A549 (cell line): ENCODE data around the gene RTEL1. TPM values are rescaled to one million over a fixed set of nuclear protein-coding genes. Genes with fewer than 3 reads are reported as not detected.

Experiments
- ATAC-seq, 2 experiments: fragments of 200-7000 bp in 1 of 2; fragments of >200 bp in 1 of 2; cut with Nextera tagmentation in 1 of 2; cut with Tn5 transposase in 1 of 2; 3 replicates each; pipeline versions ENCODE4 v1.8.0 to v1.9.1; 2018 to 2020; ENCODE audit warnings: mild to moderate bottlenecking in 1 of 2, moderate library complexity in 1 of 2
- CTCF ChIA-PET: fragments of 300-600 bp; sonication (Branson Sonifier 250); formaldehyde crosslinking; extraction: SDS; loops from one replicate; lab custom pipeline; 2021; ENCODE audit warnings: antibody characterized with exemption, inconsistent platforms; lab: Yijun Ruan, JAX
- POLR2A ChIA-PET: fragments of 350-600 bp; formaldehyde crosslinking; extraction: SDS; loops from one replicate; lab custom pipeline; 2021; ENCODE audit warnings: antibody characterized with exemption, inconsistent platforms; lab: Yijun Ruan, JAX
- DNase-seq, 2 experiments: peaks; one replicate each; pipeline versions ENCODE4 v3.0.0 to v3.0.0-alpha.2; 2011 to 2016; ENCODE audit warnings: low read depth in 1 of 2, low spot score in 1 of 2
- FAIRE-seq: peaks from 2 replicates; lab custom pipeline; 2011; peaks lifted over from hg19 to GRCh38; lab: Jason Lieb, UNC
- H3K27ac ChIP-seq, 2 experiments: fragments of >200 bp; sonication (Bioruptor Twin); formaldehyde crosslinking; 3 replicates each; pipeline ENCODE4 v1.5.1; 2016 to 2017
- H3K4me1 ChIP-seq: fragments of >200 bp; sonication (Bioruptor Twin); formaldehyde crosslinking; 3 replicates; pipeline ENCODE4 v1.6.1; 2016
- H3K4me2 ChIP-seq: fragments of >200 bp; sonication (Bioruptor Twin); formaldehyde crosslinking; 3 replicates; pipeline ENCODE4 v1.6.1; 2016
- H3K4me3 ChIP-seq: fragments of >200 bp; sonication (Bioruptor Twin); formaldehyde crosslinking; 3 replicates; pipeline ENCODE4 v1.5.1; 2016
- H3K9me3 ChIP-seq: fragments of >200 bp; sonication (Bioruptor Twin); formaldehyde crosslinking; 3 replicates; pipeline ENCODE4 v1.6.1; 2016
- BHLHE40 ChIP-seq: IDR thresholded peaks from 2 replicates; pipeline ENCODE4 v1.6.1; 2012; ENCODE audit warnings: low read depth, low read length, inconsistent platforms
- EHMT2 ChIP-seq: fragments of 200-600 bp; sonication (generic); IDR thresholded peaks from 2 replicates; pipeline ENCODE4 v1.6.1; 2016; ENCODE audit warnings: antibody characterized with exemption, low read depth, mild to moderate bottlenecking, moderate library complexity
- ELK1 ChIP-seq: fragments of 150-350 bp; IDR thresholded peaks from 2 replicates; pipeline ENCODE4 v1.6.1; 2014; ENCODE audit warnings: low read depth, mild to moderate bottlenecking, low read length
- EP300 ChIP-seq, 2 experiments: fragments of >200 bp; sonication (Bioruptor Twin); formaldehyde crosslinking; IDR thresholded peaks; 2 replicates in 1 of 2; 3 replicates in 1 of 2; pipeline ENCODE4 v1.6.1; 2016 to 2017
- FOSL2 ChIP-seq, 2 experiments: fragments of 450-650 bp in 1 of 2; fragments of >200 bp in 1 of 2; sonication (Bioruptor Twin) in 1 of 2; formaldehyde crosslinking; IDR thresholded peaks; 2 replicates each; pipeline versions ENCODE4 v1.5.0 to v1.6.1; 2016 to 2020; ENCODE audit warnings: mild to moderate bottlenecking in 1 of 2, moderate library complexity in 1 of 2
- GATA3 ChIP-seq: IDR thresholded peaks from 2 replicates; pipeline ENCODE4 v1.6.1; 2012; ENCODE audit warnings: borderline replicate concordance
- HDAC2 ChIP-seq: fragments of 200-600 bp; sonication (generic); IDR thresholded peaks from 2 replicates; pipeline ENCODE4 v1.6.1; 2016
- HEYL ChIP-seq: fragments of 250-450 bp; sonication (Bioruptor Pico); IDR thresholded peaks from 2 replicates; pipeline ENCODE4 v1.8.0; 2021; ENCODE audit warnings: mild to moderate bottlenecking, moderate library complexity
- HMGXB4 ChIP-seq: fragments of 250-450 bp; sonication (Bioruptor Pico); IDR thresholded peaks from 2 replicates; pipeline ENCODE4 v1.5.0; 2021; ENCODE audit warnings: mild to moderate bottlenecking, moderate library complexity, borderline replicate concordance
- JUN ChIP-seq, 2 experiments: fragments of >200 bp; sonication (Bioruptor Twin); formaldehyde crosslinking; IDR thresholded peaks; 2 replicates in 1 of 2; 3 replicates in 1 of 2; pipeline ENCODE4 v1.6.1; 2016 to 2017
- KDM5A ChIP-seq: fragments of 200-600 bp; sonication (generic); IDR thresholded peaks from 2 replicates; pipeline ENCODE4 v1.6.1; 2016; ENCODE audit warnings: antibody characterized with exemption, mild to moderate bottlenecking
- NPAS2 ChIP-seq: fragments of 250-450 bp; sonication (Bioruptor Pico); IDR thresholded peaks from 2 replicates; pipeline ENCODE4 v1.8.0; 2022; ENCODE audit warnings: mild to moderate bottlenecking, moderate library complexity, borderline replicate concordance
- POLR2AphosphoS2 ChIP-seq: conservative IDR thresholded peaks from 2 replicates; pipeline ENCODE4 v1.6.1; 2012; ENCODE audit warnings: low read length, improper control_type of control experiment, inconsistent platforms
- RAD21 ChIP-seq, 2 experiments: fragments of >200 bp in 1 of 2; sonication (Bioruptor Twin) in 1 of 2; formaldehyde crosslinking in 1 of 2; IDR thresholded peaks in 1 of 2; conservative IDR thresholded peaks in 1 of 2; 2 replicates in 1 of 2; 3 replicates in 1 of 2; pipeline ENCODE4 v1.6.1; 2012 to 2018; ENCODE audit warnings: inconsistent platforms in 1 of 2
- RARB ChIP-seq: fragments of 250-450 bp; sonication (Bioruptor Pico); IDR thresholded peaks from 2 replicates; pipeline ENCODE4 v1.8.0; 2021; ENCODE audit warnings: mild to moderate bottlenecking, moderate library complexity
- RCOR1 ChIP-seq: fragments of 150-350 bp; IDR thresholded peaks from 2 replicates; pipeline ENCODE4 v1.6.1; 2014; ENCODE audit warnings: antibody characterized with exemption, low read length, low read depth
- RFX5 ChIP-seq: fragments of 450-650 bp; IDR thresholded peaks from 2 replicates; pipeline ENCODE4 v1.7.1; 2014; ENCODE audit warnings: antibody characterized with exemption, mild to moderate bottlenecking, moderate library complexity
- RNF2 ChIP-seq: fragments of 200-600 bp; sonication (generic); IDR thresholded peaks from 2 replicates; pipeline ENCODE4 v1.6.1; 2016; ENCODE audit warnings: low read depth, mild to moderate bottlenecking, antibody characterized with exemption, moderate library complexity, borderline replicate concordance
- SMC3 ChIP-seq: fragments of >200 bp; sonication (Bioruptor Twin); formaldehyde crosslinking; IDR thresholded peaks from 3 replicates; pipeline ENCODE4 v1.6.1; 2018; ENCODE audit warnings: inconsistent platforms
- SREBF2 ChIP-seq: fragments of 450-650 bp; IDR thresholded peaks from 2 replicates; pipeline ENCODE4 v1.6.1; 2014; ENCODE audit warnings: mild to moderate bottlenecking, moderate library complexity
- ZC3H11A ChIP-seq: fragments of 450-650 bp; IDR thresholded peaks from 2 replicates; pipeline ENCODE4 v1.6.1; 2014; ENCODE audit warnings: antibody characterized with exemption, mild to moderate bottlenecking
- ZFP36 ChIP-seq: fragments of 450-650 bp; IDR thresholded peaks from 2 replicates; pipeline ENCODE4 v1.6.1; 2014; ENCODE audit warnings: borderline replicate concordance; ENCODE audit not compliant: partially characterized antibody
- WGBS: methylation state at CpG from one replicate; pipeline ENCODE4 v1.1.6; 2017; ENCODE audit errors: missing lambda C conversion rate; 5-methylcytosine and 5-hydroxymethylcytosine counted together
- polyA plus RNA-seq, 4 experiments: library from polyadenylated mRNA; depleted of rRNA in 3 of 4; stranded (reverse); fragments of >200 nt; fragmentation: RNase III in 1 of 4; extraction: RNeasy Plus Mini Kit Qiagen cat#74134 plus additional on column Dnase treatment in 1 of 4; gene quantifications; 2 replicates in 3 of 4; 3 replicates in 1 of 4; pipeline ENCODE4 v1.2.3, GENCODE V29; 2011 to 2017
- TF ChIP-seq, protein P1 (sequence below): fragments of 450-650 bp; IDR thresholded peaks from 2 replicates; pipeline ENCODE4 v1.6.1; 2014; ENCODE audit warnings: antibody characterized with exemption
- TF ChIP-seq, protein P2 (sequence below): IDR thresholded peaks from 2 replicates; pipeline ENCODE4 v1.6.1; 2012
- TF ChIP-seq, protein P3 (sequence below): fragments of >200 bp; sonication (Bioruptor Twin); formaldehyde crosslinking; IDR thresholded peaks from 3 replicates; pipeline ENCODE4 v1.6.1; 2016

RTEL1 gene
- polyA plus RNA-seq, 2 of the 4 experiments (the other 2 are of a cell fraction) = 11.3 to 12.6 TPM

DNA sequence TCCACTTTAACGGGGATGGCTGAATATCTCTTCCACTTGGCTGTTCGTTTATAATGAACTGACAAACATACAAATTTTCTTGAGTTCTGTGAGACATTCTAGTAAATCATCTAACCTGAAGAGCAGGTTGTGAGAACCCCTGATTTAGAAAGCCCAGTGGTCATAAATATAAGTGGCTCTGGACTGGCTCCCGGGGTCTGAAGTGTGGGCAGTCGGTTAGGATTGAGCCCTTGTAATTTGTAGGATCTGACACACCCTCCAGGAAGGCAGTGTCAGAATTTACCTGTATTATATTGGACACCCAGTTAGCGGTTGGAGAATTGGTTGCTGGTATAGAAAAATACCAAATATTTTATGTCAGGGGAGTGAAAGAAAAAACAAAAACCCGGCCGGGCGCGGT, 24.4 kb upstream of the RTEL1 start:
- H3K9me3 ChIP-seq = no peaks in the 10 kb centered on the region
- WGBS = 76% methylated on average over 9 of the region's 9 CpGs
- peaks cover 3% of the 10 kb centered on the region; the same call in 2 of the 3 replicates for H3K4me1 ChIP-seq
- no peak for TF ChIP-seq ZC3H11A
- TF ChIP-seq BHLHE40 = no peak
- TF ChIP-seq, protein P1, sequence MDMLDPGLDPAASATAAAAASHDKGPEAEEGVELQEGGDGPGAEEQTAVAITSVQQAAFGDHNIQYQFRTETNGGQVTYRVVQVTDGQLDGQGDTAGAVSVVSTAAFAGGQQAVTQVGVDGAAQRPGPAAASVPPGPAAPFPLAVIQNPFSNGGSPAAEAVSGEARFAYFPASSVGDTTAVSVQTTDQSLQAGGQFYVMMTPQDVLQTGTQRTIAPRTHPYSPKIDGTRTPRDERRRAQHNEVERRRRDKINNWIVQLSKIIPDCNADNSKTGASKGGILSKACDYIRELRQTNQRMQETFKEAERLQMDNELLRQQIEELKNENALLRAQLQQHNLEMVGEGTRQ = no peak
- no peak for TF ChIP-seq HMGXB4 (CRISPR knock-in tag)
- no peak for TF ChIP-seq RAD21 (conservative IDR thresholded peaks at IDR 0.05 in 1 of 2, IDR thresholded peaks at IDR 0.05 in 1 of 2)
- TF ChIP-seq KDM5A = no peak
- TF ChIP-seq, protein P2, sequence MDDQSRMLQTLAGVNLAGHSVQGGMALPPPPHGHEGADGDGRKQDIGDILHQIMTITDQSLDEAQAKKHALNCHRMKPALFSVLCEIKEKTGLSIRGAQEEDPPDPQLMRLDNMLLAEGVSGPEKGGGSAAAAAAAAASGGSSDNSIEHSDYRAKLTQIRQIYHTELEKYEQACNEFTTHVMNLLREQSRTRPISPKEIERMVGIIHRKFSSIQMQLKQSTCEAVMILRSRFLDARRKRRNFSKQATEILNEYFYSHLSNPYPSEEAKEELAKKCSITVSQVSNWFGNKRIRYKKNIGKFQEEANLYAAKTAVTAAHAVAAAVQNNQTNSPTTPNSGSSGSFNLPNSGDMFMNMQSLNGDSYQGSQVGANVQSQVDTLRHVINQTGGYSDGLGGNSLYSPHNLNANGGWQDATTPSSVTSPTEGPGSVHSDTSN = no peak
- TF ChIP-seq SREBF2 = no peak
- ChIA-PET CTCF (interaction anchor here (0.6 to 1.9 kb wide), 2 partner anchors 96 to 486 kb away, joined by 3 to 4 read pairs; partner anchors contain the start of gene PTK6), POLR2A (no interaction called here)
- DNase-seq (no peak), FAIRE-seq (no peak), ATAC-seq (no peak)
- no peak overlapping the region for H3K4me3 ChIP-seq
- H3K4me2 ChIP-seq = no peak overlapping the region
- H3K27ac ChIP-seq = no peak overlapping the region

DNA sequence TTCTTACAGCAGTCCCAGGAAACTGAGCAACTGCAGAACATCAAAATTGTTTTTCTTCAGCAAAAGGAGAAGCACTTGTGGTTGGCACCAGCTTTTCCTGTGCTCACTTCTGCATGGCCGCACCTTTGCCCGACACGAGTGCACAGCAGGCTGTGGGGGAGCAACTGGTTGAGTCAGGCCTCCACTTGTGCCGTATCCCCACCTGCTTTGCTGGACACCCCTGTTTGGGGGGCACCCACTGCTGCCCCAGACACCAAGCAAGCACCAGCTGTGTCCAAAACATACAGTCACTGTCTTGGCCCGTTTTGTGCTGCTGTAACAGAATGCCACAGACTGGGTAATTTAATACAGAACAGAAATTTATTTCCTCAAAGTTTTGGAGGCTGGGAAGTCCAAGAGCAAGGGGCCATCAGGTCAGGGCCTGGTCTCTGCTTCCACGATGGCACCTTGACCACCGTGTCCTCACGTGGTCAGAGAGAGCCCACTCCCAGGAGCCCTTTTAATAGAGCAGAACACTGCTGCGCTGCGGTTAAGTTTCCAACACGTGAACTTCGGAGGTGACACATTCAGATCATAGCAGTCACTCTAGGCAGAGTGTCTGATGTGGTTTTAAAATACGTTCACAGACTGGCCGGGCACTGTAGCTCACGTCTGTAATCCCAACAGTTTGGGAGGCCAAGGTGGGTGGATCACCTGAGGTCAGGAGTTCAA, 22.5 kb upstream of the RTEL1 start:
- WGBS = 80% methylated on average over 15 of the region's 15 CpGs
- no peak for TF ChIP-seq POLR2AphosphoS2
- TF ChIP-seq RFX5 = no peak
- TF ChIP-seq HEYL = no peak
- TF ChIP-seq GATA3 = no peak
- TF ChIP-seq, protein P3, sequence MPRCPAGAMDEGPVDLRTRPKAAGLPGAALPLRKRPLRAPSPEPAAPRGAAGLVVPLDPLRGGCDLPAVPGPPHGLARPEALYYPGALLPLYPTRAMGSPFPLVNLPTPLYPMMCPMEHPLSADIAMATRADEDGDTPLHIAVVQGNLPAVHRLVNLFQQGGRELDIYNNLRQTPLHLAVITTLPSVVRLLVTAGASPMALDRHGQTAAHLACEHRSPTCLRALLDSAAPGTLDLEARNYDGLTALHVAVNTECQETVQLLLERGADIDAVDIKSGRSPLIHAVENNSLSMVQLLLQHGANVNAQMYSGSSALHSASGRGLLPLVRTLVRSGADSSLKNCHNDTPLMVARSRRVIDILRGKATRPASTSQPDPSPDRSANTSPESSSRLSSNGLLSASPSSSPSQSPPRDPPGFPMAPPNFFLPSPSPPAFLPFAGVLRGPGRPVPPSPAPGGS = no peak
- no peak for TF ChIP-seq JUN (IDR thresholded peaks at IDR 0.05)
- no peak for TF ChIP-seq FOSL2 (IDR thresholded peaks at IDR 0.05)
- no peak for TF ChIP-seq FOSL2 (CRISPR knock-in tag; IDR thresholded peaks at IDR 0.05)
- no peak for TF ChIP-seq RAD21 (conservative IDR thresholded peaks at IDR 0.05 in 1 of 2, IDR thresholded peaks at IDR 0.05 in 1 of 2)
- no peak for TF ChIP-seq RCOR1
- TF ChIP-seq NPAS2 (CRISPR knock-in tag) = no peak
- no peak for TF ChIP-seq RNF2
- TF ChIP-seq ZFP36 = no peak
- no peak for TF ChIP-seq HDAC2
- TF ChIP-seq EHMT2 = no peak
- TF ChIP-seq, protein P2 = no peak
- TF ChIP-seq SMC3 = no peak
- no peak for TF ChIP-seq ELK1
- TF ChIP-seq EP300 (IDR thresholded peaks at IDR 0.05) = no peak
- no peak for TF ChIP-seq RARB
- TF ChIP-seq SREBF2 = no peak
- no peak for FAIRE-seq
- CTCF ChIA-PET = interaction anchor here (1.9 kb wide), 1 partner anchor 98 kb away, joined by 4 read pairs; the partner anchor contains the start of gene PTK6
- Histone ChIP-seq H3K27ac (no peak overlapping the region), H3K4me1 (no peaks in the 10 kb centered on the region), H3K4me2 (no peak overlapping the region), H3K4me3 (no peak overlapping the region), H3K9me3 (no peaks in the 10 kb centered on the region)
- POLR2A ChIA-PET = interaction anchor here (1.3 kb wide), 1 partner anchor 9 kb away, joined by 3 read pairs; the partner anchor contains the start of gene GMEB2
- DNase-seq = no peak
- ATAC-seq = no peak
